ENCODE measurements around the gene ZXDC. TPM values are rescaled to one million over a fixed set of nuclear protein-coding genes. Genes with fewer than 3 reads are reported as not detected.

ZXDC gene
- total RNA-seq, 1 donor from 2014 or later: 25.4 TPM

GRCh38 chr3:126389794-126390146 lies 85.9 kb downstream of the ZXDC start:
- Mint-ChIP-seq H3K4me3 (ENCODE audit: unreplicated experiment) (peak overlapping the region; percentile 34), H3K4me1 (ENCODE audit: unreplicated experiment) (peaks cover 3% of the 10 kb centered on the region), H3K27me3 (ENCODE audit: unreplicated experiment) (peaks cover 6% of the 10 kb centered on the region), H3K27ac (ENCODE audit: unreplicated experiment) (no peak overlapping the region), H3K9me3 (ENCODE audit: unreplicated experiment) (no peaks in the 10 kb centered on the region), H3K36me3 (ENCODE audit: low read depth, unreplicated experiment) (no peaks in the 10 kb centered on the region)
- no peak for DNase-seq (ENCODE audit: low spot score)
- no peak for TF ChIP-seq CTCF (IDR thresholded peaks at IDR 0.05; ENCODE audit: unreplicated experiment)

- H3K27me3 Mint-ChIP-seq (ENCODE audit: unreplicated experiment): peaks cover 6% of the 10 kb centered on the region
- H3K4me3 Mint-ChIP-seq (ENCODE audit: unreplicated experiment): peak overlapping the region; percentile 34
- TF ChIP-seq CTCF (IDR thresholded peaks at IDR 0.05; ENCODE audit: unreplicated experiment): peak; percentile 53
- no peaks in the 10 kb centered on the region for H3K9me3 Mint-ChIP-seq (ENCODE audit: unreplicated experiment)
- peaks cover 3% of the 10 kb centered on the region for H3K4me1 Mint-ChIP-seq (ENCODE audit: unreplicated experiment)
- no peak overlapping the region for H3K27ac Mint-ChIP-seq (ENCODE audit: unreplicated experiment)
- peak; percentile 84 for DNase-seq (ENCODE audit: low spot score)
- H3K36me3 Mint-ChIP-seq (ENCODE audit: low read depth, unreplicated experiment): no peaks in the 10 kb centered on the region
Observed at GRCh38 chr3:126389112-126389793, 86.4 kb downstream of the ZXDC start.

Other genes starting within 250 kb of the ZXDC start
- gene KLF15, start 118.5 kb downstream of the ZXDC start, total RNA-seq (ENCODE audit: unreplicated experiment): 0.67 TPM
- not detected for gene CFAP100, start 81.0 kb downstream of the ZXDC start, total RNA-seq (ENCODE audit: unreplicated experiment)
- gene UROC1, start 41.9 kb upstream of the ZXDC start, total RNA-seq (ENCODE audit: unreplicated experiment): not detected
- gene CHST13, start 48.3 kb upstream of the ZXDC start, total RNA-seq (ENCODE audit: unreplicated experiment): not detected
- not detected for gene C3orf22, start 83.0 kb upstream of the ZXDC start, total RNA-seq (ENCODE audit: unreplicated experiment)
- gene TXNRD3, start 179.2 kb upstream of the ZXDC start, total RNA-seq (ENCODE audit: unreplicated experiment): 4.8 TPM
- 9.2 TPM for gene CHCHD6, start 228.3 kb upstream of the ZXDC start, total RNA-seq (ENCODE audit: unreplicated experiment)